GM12875 (cell line): Measurements from ENCODE around the gene SORBS1.

Experiments
- H3K4me3 ChIP-seq: one replicate; pipeline ENCODE4 v1.5.1; 2011; ENCODE audit warnings: low read depth, low read length, control low read depth
- TF ChIP-seq, protein P1 (sequence below): IDR thresholded peaks from 2 replicates; pipeline ENCODE4 v1.5.1; 2011; ENCODE audit warnings: low read depth, mild to moderate bottlenecking, control low read depth, inconsistent platforms, low read length, moderate library complexity, borderline replicate concordance; ENCODE audit not compliant: insufficient read depth

Gene SORBS1

DNA sequence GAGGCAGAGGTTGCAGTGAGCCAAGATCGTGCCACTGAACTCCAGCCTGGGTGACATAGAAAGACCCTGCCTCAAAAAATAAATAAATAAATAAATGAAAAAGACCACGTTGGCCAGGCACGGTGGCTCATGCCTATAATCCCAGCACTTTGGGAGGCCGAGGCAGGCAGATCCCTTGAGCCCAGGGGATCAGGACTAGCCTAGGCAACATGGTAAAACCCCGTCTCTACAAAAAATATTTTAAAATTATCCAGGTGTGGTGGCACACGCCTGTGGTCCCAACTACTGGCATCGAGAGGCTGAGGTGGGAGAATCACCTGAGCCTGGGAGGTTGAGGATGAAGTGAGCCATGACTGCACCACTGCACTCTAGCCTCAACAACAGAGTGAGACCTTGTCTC is 153.6 kb downstream of the SORBS1 start:
- no peak overlapping the region for H3K4me3 ChIP-seq
- TF ChIP-seq, protein P1, sequence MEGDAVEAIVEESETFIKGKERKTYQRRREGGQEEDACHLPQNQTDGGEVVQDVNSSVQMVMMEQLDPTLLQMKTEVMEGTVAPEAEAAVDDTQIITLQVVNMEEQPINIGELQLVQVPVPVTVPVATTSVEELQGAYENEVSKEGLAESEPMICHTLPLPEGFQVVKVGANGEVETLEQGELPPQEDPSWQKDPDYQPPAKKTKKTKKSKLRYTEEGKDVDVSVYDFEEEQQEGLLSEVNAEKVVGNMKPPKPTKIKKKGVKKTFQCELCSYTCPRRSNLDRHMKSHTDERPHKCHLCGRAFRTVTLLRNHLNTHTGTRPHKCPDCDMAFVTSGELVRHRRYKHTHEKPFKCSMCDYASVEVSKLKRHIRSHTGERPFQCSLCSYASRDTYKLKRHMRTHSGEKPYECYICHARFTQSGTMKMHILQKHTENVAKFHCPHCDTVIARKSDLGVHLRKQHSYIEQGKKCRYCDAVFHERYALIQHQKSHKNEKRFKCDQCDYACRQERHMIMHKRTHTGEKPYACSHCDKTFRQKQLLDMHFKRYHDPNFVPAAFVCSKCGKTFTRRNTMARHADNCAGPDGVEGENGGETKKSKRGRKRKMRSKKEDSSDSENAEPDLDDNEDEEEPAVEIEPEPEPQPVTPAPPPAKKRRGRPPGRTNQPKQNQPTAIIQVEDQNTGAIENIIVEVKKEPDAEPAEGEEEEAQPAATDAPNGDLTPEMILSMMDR: no peak

DNA sequence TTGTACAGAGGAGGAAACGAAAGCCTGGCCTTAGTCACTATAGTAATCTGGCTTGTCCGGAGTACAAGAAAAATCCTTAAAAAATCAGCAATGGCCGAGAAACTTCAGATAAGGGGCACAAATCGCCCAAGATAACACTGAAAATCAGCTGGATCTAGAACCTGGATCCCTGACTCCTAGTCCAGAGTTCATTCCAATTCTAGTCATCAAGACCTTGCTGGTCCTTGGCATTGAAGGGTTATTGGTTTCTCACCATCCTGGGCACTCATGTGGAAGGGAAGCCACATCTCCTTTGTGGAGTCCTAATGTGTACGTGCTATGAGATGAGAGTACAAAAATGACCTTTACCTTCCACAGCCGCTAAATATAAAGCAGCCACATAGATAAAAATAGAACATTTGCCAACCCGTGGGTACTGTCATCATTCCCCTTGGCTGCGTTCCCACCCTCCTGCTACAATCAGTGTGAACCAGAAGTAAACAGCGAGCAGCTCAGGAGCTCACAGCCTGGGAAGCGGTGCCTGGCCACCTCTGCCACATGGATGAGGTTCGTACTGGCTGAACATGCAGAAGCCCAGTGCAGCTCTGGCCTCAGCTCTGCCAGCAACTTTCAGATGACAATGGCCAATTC is 154.4 kb downstream of the SORBS1 start:
- H3K4me3 ChIP-seq: no peak overlapping the region
- TF ChIP-seq, protein P1: no peak

DNA sequence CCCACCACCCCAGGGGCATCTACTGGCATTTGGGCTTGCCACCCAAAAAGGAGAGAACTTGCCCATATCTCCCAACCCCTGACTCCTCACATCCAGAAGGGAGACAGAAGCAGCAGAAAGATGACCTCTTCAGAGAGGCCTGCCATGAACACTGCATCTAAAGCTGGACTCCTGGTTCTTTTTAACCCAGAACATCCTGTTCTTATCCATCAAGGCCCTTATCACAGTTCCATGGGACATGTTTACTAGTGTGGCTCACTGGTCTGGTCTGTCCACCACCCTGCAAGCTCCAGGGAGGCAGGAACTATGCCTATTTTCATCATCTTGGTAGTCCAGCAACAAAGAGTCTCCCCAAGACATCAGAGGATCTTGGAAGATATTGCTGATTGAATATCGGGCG is 155.5 kb downstream of the SORBS1 start:
- TF ChIP-seq, protein P1: no peak
- H3K4me3 ChIP-seq: no peak overlapping the region

DNA sequence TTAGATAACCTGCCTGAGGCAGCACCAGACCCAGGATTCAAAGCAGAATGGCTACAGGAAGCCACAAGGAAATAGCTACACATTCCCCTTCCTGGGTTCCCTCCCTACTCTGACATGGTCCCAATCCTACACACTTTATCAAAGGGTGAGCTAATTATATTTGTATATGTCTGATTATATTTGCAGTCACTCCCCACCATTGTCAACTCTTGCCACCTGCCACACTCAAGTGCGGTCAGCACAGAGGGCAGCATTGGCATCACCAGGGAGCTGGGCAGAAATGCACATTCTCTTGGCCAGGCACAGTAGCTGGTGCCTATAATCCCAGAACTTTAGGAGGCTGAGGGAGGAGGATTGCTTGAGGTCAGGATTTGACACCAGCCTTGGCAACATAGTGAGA is 156.3 kb downstream of the SORBS1 start:
- no peak overlapping the region for H3K4me3 ChIP-seq

DNA sequence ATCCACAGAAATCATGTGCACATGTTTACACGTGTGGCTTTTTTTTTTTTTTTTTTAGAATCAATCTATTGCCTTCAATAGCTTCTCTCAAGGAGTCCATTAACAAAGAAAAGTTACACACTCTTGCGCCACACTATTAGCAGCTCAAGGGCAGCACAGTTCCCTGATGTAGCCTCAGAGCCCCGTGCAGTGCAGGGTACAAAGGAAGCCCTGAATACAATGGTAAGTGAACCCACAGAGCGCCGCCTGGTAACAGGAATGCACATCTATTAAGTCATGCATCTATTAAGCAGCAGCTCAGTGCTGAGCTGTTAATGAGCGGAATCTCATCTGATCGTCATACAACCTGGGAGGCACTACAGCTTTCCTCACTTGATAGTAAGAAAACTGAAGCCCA is 156.7 kb downstream of the SORBS1 start:
- TF ChIP-seq, protein P1: no peak
- no peak overlapping the region for H3K4me3 ChIP-seq

More for the DNA sequence above, 156.3 kb downstream of the SORBS1 start:
- TF ChIP-seq, protein P1: no peak

DNA sequence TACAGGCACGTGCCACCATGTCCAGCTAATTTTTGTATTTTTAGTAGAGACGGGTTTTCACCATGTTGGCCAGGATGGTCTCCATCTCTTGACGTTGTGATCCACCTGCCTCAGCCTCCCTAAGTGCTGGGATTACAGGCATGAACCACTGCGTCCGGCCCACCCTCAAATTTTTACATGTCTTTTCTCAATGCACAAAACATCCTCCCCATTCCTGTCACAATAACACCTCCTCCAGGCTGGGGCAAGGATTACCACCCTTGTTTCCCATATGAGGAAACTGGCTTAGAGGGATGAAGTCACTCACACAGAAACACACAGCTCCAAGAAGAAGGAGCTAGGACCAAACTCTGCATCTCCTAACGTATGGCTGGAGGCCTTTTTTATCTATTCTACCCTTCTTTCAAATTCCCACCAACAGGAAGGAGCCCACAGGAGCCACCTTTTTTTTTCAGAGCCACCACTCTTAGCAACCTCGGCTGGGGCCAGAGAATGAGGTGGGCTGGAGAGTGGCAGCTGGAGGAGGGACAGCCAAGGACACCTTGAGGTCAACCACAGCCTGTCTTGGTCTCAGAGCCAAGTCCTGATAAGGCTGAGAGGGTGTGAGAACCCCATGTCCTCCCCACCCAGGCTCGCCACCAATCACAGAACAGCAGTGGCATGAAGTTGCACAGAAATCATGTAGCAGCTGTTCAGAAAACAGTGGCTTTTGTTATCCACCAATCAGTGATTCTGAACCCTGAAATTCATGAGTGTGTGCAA is 157.3 kb downstream of the SORBS1 start:
- H3K4me3 ChIP-seq: no peak overlapping the region
- TF ChIP-seq, protein P1: no peak
